IMR-90 (cell line): ENCODE data around the gene ASPRV1. TPM values are rescaled to one million over a fixed set of nuclear protein-coding genes. Genes with fewer than 3 reads are reported as not detected.

Experiments
- ATAC-seq: fragments of 200-7000 bp; cut with Tn5 transposase; 2 replicates; pipeline ENCODE4 v1.9.1; 2020; ENCODE audit warnings: low read depth, mild to moderate bottlenecking, moderate library complexity
- BruUV-seq: library from RNA; stranded (reverse); fragments of 400-500 nt; replicated peaks from 2 replicates; lab custom pipeline; 2021; lab: Mats Ljungman, UMichigan
- CTCF ChIA-PET: fragments of 300-600 bp; formaldehyde crosslinking; extraction: SDS; loops from one replicate; lab custom pipeline; 2021; ENCODE audit warnings: antibody characterized with exemption; lab: Yijun Ruan, JAX
- POLR2A ChIA-PET: fragments of 300-600 bp; sonication (Branson Sonifier 250); formaldehyde crosslinking; loops from one replicate; lab custom pipeline; 2022; ENCODE audit warnings: antibody characterized with exemption; ENCODE audit not compliant: unreplicated experiment; lab: Charles Lee
- DNase-seq: peaks from one replicate; pipeline ENCODE4 v3.0.0; 2013
- H2AFZ ChIP-seq: replicated peaks from 2 replicates; pipeline ENCODE3; 2013; ENCODE audit warnings: low read length, mild to moderate bottlenecking; ENCODE audit not compliant: poor library complexity
- H2AK5ac ChIP-seq: 2 replicates; pipeline ENCODE4 v1.6.1; 2013; ENCODE audit warnings: low read depth, low read length, inconsistent platforms
- H2AK9ac ChIP-seq: replicated peaks from 2 replicates; pipeline ENCODE3; 2013; ENCODE audit warnings: mild to moderate bottlenecking, low read depth, low read length, moderate library complexity; ENCODE audit not compliant: poor library complexity
- H2BK120ac ChIP-seq: 2 replicates; pipeline ENCODE4 v1.6.1; 2013; ENCODE audit warnings: low read depth, low read length, inconsistent platforms
- H2BK15ac ChIP-seq: 3 replicates; pipeline ENCODE4 v1.6.1; 2013; ENCODE audit warnings: low read depth, low read length, inconsistent platforms
- H2BK20ac ChIP-seq: 2 replicates; pipeline ENCODE4 v1.6.1; 2013; ENCODE audit warnings: low read depth, mild to moderate bottlenecking, inconsistent platforms, low read length, moderate library complexity
- H2BK5ac ChIP-seq: 2 replicates; pipeline ENCODE4 v1.6.1; 2013; ENCODE audit warnings: mild to moderate bottlenecking, low read depth, low read length, inconsistent platforms; ENCODE audit not compliant: poor library complexity, severe bottlenecking
- H3K14ac ChIP-seq: replicated peaks from 2 replicates; pipeline ENCODE4 v1.6.1; 2013; ENCODE audit warnings: low read depth, low read length, inconsistent platforms
- H3K18ac ChIP-seq: 2 replicates; pipeline ENCODE4 v1.6.1; 2013; ENCODE audit warnings: low read depth, low read length, control low read depth
- H3K23ac ChIP-seq: 2 replicates; pipeline ENCODE4 v1.6.1; 2013; ENCODE audit warnings: low read depth, low read length, inconsistent platforms
- H3K27ac ChIP-seq: 2 replicates; pipeline ENCODE4 v1.5.1; 2013; ENCODE audit warnings: mild to moderate bottlenecking, control low read depth, low read length; ENCODE audit not compliant: insufficient read depth
- H3K27me3 ChIP-seq: 2 replicates; pipeline ENCODE4 v1.6.1; 2013; ENCODE audit warnings: low read length; ENCODE audit not compliant: control insufficient read depth, insufficient read depth
- H3K36me3 ChIP-seq: 2 replicates; pipeline ENCODE4 v1.6.1; 2013; ENCODE audit warnings: low read length, mixed read lengths; ENCODE audit not compliant: control insufficient read depth, insufficient read depth
- H3K4ac ChIP-seq: 2 replicates; pipeline ENCODE4 v1.6.1; 2013; ENCODE audit warnings: low read depth, low read length, inconsistent platforms
- H3K4me1 ChIP-seq: 2 replicates; pipeline ENCODE4 v1.6.1; 2013; ENCODE audit warnings: low read length, mixed read lengths; ENCODE audit not compliant: control insufficient read depth, insufficient read depth
- H3K4me2 ChIP-seq: 2 replicates; pipeline ENCODE4 v1.6.1; 2013; ENCODE audit warnings: low read depth, mild to moderate bottlenecking, control low read depth, low read length, moderate library complexity
- H3K4me3 ChIP-seq: 2 replicates; pipeline ENCODE4 v1.5.1; 2013; ENCODE audit warnings: low read depth, mild to moderate bottlenecking, control low read depth, low read length, moderate library complexity; ENCODE audit not compliant: insufficient read depth
- H3K56ac ChIP-seq: 2 replicates; pipeline ENCODE4 v1.6.1; 2013; ENCODE audit warnings: low read length, inconsistent platforms; ENCODE audit not compliant: insufficient read depth; ENCODE audit errors: extremely low read depth
- H3K79me1 ChIP-seq, 2 experiments: 2 replicates each; pipeline ENCODE4 v1.6.1; 2013; ENCODE audit warnings: low read length in 2 of 2, inconsistent platforms in 1 of 2, low read depth in 1 of 2
- H3K9ac ChIP-seq: 2 replicates; pipeline ENCODE4 v1.6.1; 2013; ENCODE audit warnings: low read depth, low read length, control low read depth
- H3K9me1 ChIP-seq: 2 replicates; pipeline ENCODE4 v1.6.1; 2013; ENCODE audit warnings: low read length, inconsistent platforms; ENCODE audit not compliant: insufficient read depth
- H3K9me3 ChIP-seq: 2 replicates; pipeline ENCODE4 v1.6.1; 2013; ENCODE audit warnings: low read length; ENCODE audit not compliant: control insufficient read depth, insufficient read depth
- H4K20me1 ChIP-seq: 2 replicates; pipeline ENCODE4 v1.6.1; 2013; ENCODE audit warnings: low read length, inconsistent platforms; ENCODE audit not compliant: insufficient read depth
- H4K5ac ChIP-seq: 2 replicates; pipeline ENCODE4 v1.6.1; 2013; ENCODE audit warnings: mild to moderate bottlenecking, low read depth, low read length, control low read depth
- H4K8ac ChIP-seq, 2 experiments: 2 replicates each; pipeline ENCODE4 v1.6.1; 2013; ENCODE audit warnings: low read depth in 2 of 2, low read length in 2 of 2, control low read depth in 1 of 2, inconsistent platforms in 1 of 2
- H4K91ac ChIP-seq: 2 replicates; pipeline ENCODE4 v1.6.1; 2013; ENCODE audit warnings: low read depth, low read length, inconsistent platforms; ENCODE audit not compliant: insufficient read depth
- BHLHE40 ChIP-seq: fragments of 150-350 bp; IDR thresholded peaks from 2 replicates; pipeline ENCODE4 v1.6.1; 2016; ENCODE audit warnings: mild to moderate bottlenecking, low read depth, low read length
- CEBPB ChIP-seq: IDR thresholded peaks from 2 replicates; pipeline ENCODE4 v1.6.1; 2012; ENCODE audit warnings: low read depth, low read length, improper control_type of control experiment
- CHD1 ChIP-seq: IDR thresholded peaks from 2 replicates; pipeline ENCODE4 v1.6.1; 2012; ENCODE audit warnings: low read depth, low read length, improper control_type of control experiment
- CTCF ChIP-seq: conservative IDR thresholded peaks from 2 replicates; pipeline ENCODE4 v1.5.1; 2012; ENCODE audit warnings: mild to moderate bottlenecking, low read depth, low read length, improper control_type of control experiment
- ELK1 ChIP-seq: fragments of 150-350 bp; IDR thresholded peaks from 2 replicates; pipeline ENCODE4 v1.6.1; 2016; ENCODE audit warnings: low read depth, mild to moderate bottlenecking, low read length, moderate library complexity, borderline replicate concordance
- FOS ChIP-seq: fragments of 150-350 bp; IDR thresholded peaks from 2 replicates; pipeline ENCODE4 v1.6.1; 2016; ENCODE audit warnings: low read depth, low read length
- MAFK ChIP-seq: IDR thresholded peaks from 2 replicates; pipeline ENCODE4 v1.6.1; 2012; ENCODE audit warnings: low read depth, low read length, improper control_type of control experiment
- MAZ ChIP-seq: IDR thresholded peaks from 2 replicates; pipeline ENCODE4 v1.6.1; 2012; ENCODE audit warnings: low read depth, mild to moderate bottlenecking, low read length, improper control_type of control experiment, moderate library complexity, borderline replicate concordance
- MXI1 ChIP-seq: IDR thresholded peaks from 2 replicates; pipeline ENCODE4 v1.6.1; 2012; ENCODE audit warnings: low read depth, mild to moderate bottlenecking, low read length, moderate library complexity, borderline replicate concordance
- NFE2L2 ChIP-seq: fragments of 150-350 bp; IDR thresholded peaks from 2 replicates; pipeline ENCODE4 v1.6.1; 2016; ENCODE audit warnings: low read depth, mild to moderate bottlenecking, low read length
- POLR2A ChIP-seq: IDR thresholded peaks from 2 replicates; pipeline ENCODE4 v1.6.1; 2012; ENCODE audit warnings: mild to moderate bottlenecking, low read depth, low read length
- RAD21 ChIP-seq: IDR thresholded peaks from 2 replicates; pipeline ENCODE4 v1.6.1; 2012; ENCODE audit warnings: low read length, improper control_type of control experiment
- RCOR1 ChIP-seq: IDR thresholded peaks from 2 replicates; pipeline ENCODE4 v1.6.1; 2012; ENCODE audit warnings: mild to moderate bottlenecking, low read length, improper control_type of control experiment; ENCODE audit not compliant: insufficient replicate concordance
- RFX5 ChIP-seq: IDR thresholded peaks from 2 replicates; pipeline ENCODE4 v1.8.0; 2012; ENCODE audit warnings: low read depth, mild to moderate bottlenecking, low read length, moderate library complexity
- SMC3 ChIP-seq: fragments of 150-350 bp; IDR thresholded peaks from 2 replicates; pipeline ENCODE4 v1.6.1; 2016; ENCODE audit warnings: low read depth, mild to moderate bottlenecking, antibody characterized with exemption, low read length, moderate library complexity
- USF2 ChIP-seq: fragments of 150-350 bp; IDR thresholded peaks from 2 replicates; pipeline ENCODE4 v1.6.1; 2017; ENCODE audit warnings: mild to moderate bottlenecking, antibody characterized with exemption, low read length, low read depth
- WGBS, 2 experiments: methylation state at CpG; one replicate each; pipeline versions ENCODE4 v1.1.5 to v1.1.7; 2013; ENCODE audit warnings: missing lambda C conversion rate in 2 of 2; ENCODE audit not compliant: insufficient read length in 1 of 2; ENCODE audit errors: extremely low coverage in 2 of 2; 5-methylcytosine and 5-hydroxymethylcytosine counted together
- dilution Hi-C: fragments of 300-500 bp; cut with HindIII; formaldehyde crosslinking; loops from one replicate; pipeline ENCODE4 v1.14.3; 2018; ENCODE audit warnings: low sequenced_read_pairs; ENCODE audit not compliant: unreplicated experiment
- in situ Hi-C: fragments of 300-500 bp; cut with MboI; formaldehyde crosslinking; loops from 3 replicates; pipeline ENCODE4 v1.14.3; 2019; ENCODE audit warnings: low sequenced_read_pairs, inconsistent platforms, mixed read lengths
- intact Hi-C: fragments of 100-400 bp; cut with micrococcal nuclease; formaldehyde crosslinking; loops from 2 replicates; pipeline ENCODE4 v1.10.0; 2022
- polyA plus RNA-seq, 3 experiments: library from polyadenylated mRNA; depleted of rRNA; stranded (reverse); fragments of >200 nt; gene quantifications; 2 replicates each; pipeline ENCODE4 v1.2.3, GENCODE V29; 2012; ENCODE audit warnings: low replicate concordance in 1 of 3
- total RNA-seq: library from RNA; depleted of rRNA; stranded (reverse); fragments of >200 nt; gene quantifications from 2 replicates; pipeline ENCODE4 v1.2.3, GENCODE V29; 2012

ASPRV1 gene
- total and polyA plus RNA-seq, 2 of the 4 experiments (the other 2 are of a cell fraction): 0.14 to 0.18 TPM

- H4K20me1 ChIP-seq: no peaks in the 10 kb centered on the region
- ATAC-seq: no peak
- no peak overlapping the region for H3K18ac ChIP-seq
- no peak overlapping the region for H2BK5ac ChIP-seq
- in situ Hi-C loops: no loop called here
- CTCF ChIA-PET: no interaction called here
- H2BK15ac ChIP-seq: no peak overlapping the region
- H4K5ac ChIP-seq: no peak overlapping the region
- H2BK20ac ChIP-seq: no peak overlapping the region
- H3K56ac ChIP-seq: no peak overlapping the region
- no peak overlapping the region for H3K4ac ChIP-seq
- H3K27me3 ChIP-seq: peaks cover 38% of the 10 kb centered on the region
- no peak overlapping the region for H3K9ac ChIP-seq
- H4K8ac ChIP-seq: no peak overlapping the region
- POLR2A ChIA-PET: no interaction called here
- intact Hi-C loops: no loop called here
- no peak overlapping the region for H3K23ac ChIP-seq
- no peak overlapping the region for H3K4me3 ChIP-seq
- H2AK5ac ChIP-seq: no peak overlapping the region
- H3K27ac ChIP-seq: no peak overlapping the region
- DNase-seq: no peak
- no peak overlapping the region for H2AK9ac ChIP-seq
- H2AFZ ChIP-seq: no peak overlapping the region
- H3K9me1 ChIP-seq: peaks cover 3% of the 10 kb centered on the region; the same call in 1 of the 2 replicates
- WGBS, 2 experiments: no CpG with 5 or more reads among the region's 6 CpGs
- TF ChIP-seq CTCF: no peak
- no peak for TF ChIP-seq ELK1
- TF ChIP-seq MXI1: no peak
- no peak for TF ChIP-seq BHLHE40
- TF ChIP-seq SMC3: no peak
- TF ChIP-seq MAZ: no peak
- no peak for TF ChIP-seq USF2
- TF ChIP-seq POLR2A: no peak
- no peak for TF ChIP-seq RAD21
- no peak for TF ChIP-seq RCOR1
- no peak for TF ChIP-seq NFE2L2
- no peak for TF ChIP-seq CHD1
- TF ChIP-seq CEBPB: no peak
- TF ChIP-seq RFX5: no peak
- no peak for TF ChIP-seq FOS
- TF ChIP-seq MAFK: no peak
- H2BK120ac ChIP-seq: no peak overlapping the region
- H3K79me1 ChIP-seq: no peaks in the 10 kb centered on the region
- H3K4me1 ChIP-seq: no peaks in the 10 kb centered on the region
- dilution Hi-C loops: no loop called here
- BruUV-seq: no TSS peak
- H3K9me3 ChIP-seq: no peaks in the 10 kb centered on the region
- no peak overlapping the region for H4K91ac ChIP-seq
- no peak overlapping the region for H3K4me2 ChIP-seq
- no peaks in the 10 kb centered on the region for H3K36me3 ChIP-seq
- no peak overlapping the region for H3K14ac ChIP-seq
Observed at GRCh38 chr2:69958480-69958879, 3.0 kb downstream of the ASPRV1 start.
